Stimulated activated CD8-positive, alpha-beta memory T cell treated with anti-CD3 and anti-CD28 coated beads, Interleukin-12 subunit alpha, Interleukin-12 subunit beta, amount 100 ng/mL, for 24 hours (primary cell): ENCODE data around the gene GAREM1.
"Not testable (repeated sequence)": the region's sequence is repeated elsewhere in the genome, so short reads cannot be mapped to it uniquely, and the experiment has no call there.

ENCODE experiments used
- DNase-seq: peaks from one replicate; pipeline ENCODE4 v3.0.0-alpha.2; 2020; ENCODE audit errors: extremely low read depth

GAREM1 gene

GRCh38 chr18:32470714-32471633 lies at the start of gene GAREM1:
GAREM1 (minus strand) TSS chr18:32470882; CDS start chr18:32470428, 454 bp downstream.
- DNase-seq: peak; percentile 44

- DNase-seq: no peak
Measured at GRCh38 chr18:32511147-32511546, 40.5 kb upstream of the GAREM1 start.

- DNase-seq: no peak
Measured at GRCh38 chr18:32509111-32509510, 38.4 kb upstream of the GAREM1 start.

GRCh38 chr18:32507093-32507492 lies 36.4 kb upstream of the GAREM1 start:
- no peak for DNase-seq

GRCh38 chr18:32502014-32502413 lies 31.3 kb upstream of the GAREM1 start:
- DNase-seq: no peak

GRCh38 chr18:32501242-32501641 lies 30.6 kb upstream of the GAREM1 start:
- not testable (repeated sequence) for DNase-seq

- no peak for DNase-seq
Measured at GRCh38 chr18:32483002-32483401, 12.3 kb upstream of the GAREM1 start.

- DNase-seq: no peak
Measured at GRCh38 chr18:32482117-32482516, 11.4 kb upstream of the GAREM1 start.

- no peak for DNase-seq
Measured at GRCh38 chr18:32480581-32480980, 9.9 kb upstream of the GAREM1 start.

- DNase-seq: no peak
Measured at GRCh38 chr18:32478807-32479206, 8.1 kb upstream of the GAREM1 start.

- DNase-seq: no peak
Measured at GRCh38 chr18:32478317-32478716, 7.6 kb upstream of the GAREM1 start.

GRCh38 chr18:32476106-32476505 lies 5.4 kb upstream of the GAREM1 start:
- DNase-seq: no peak

GRCh38 chr18:32475069-32475468 lies 4.4 kb upstream of the GAREM1 start:
- DNase-seq: not testable (repeated sequence)

GRCh38 chr18:32473325-32473724 lies 2.6 kb upstream of the GAREM1 start:
- DNase-seq: no peak

- DNase-seq: no peak
Measured at GRCh38 chr18:32472841-32473240, 2.2 kb upstream of the GAREM1 start.

GRCh38 chr18:32470460-32470713 lies 295 bp downstream of the GAREM1 start:
- no peak for DNase-seq

- no peak for DNase-seq
Measured at GRCh38 chr18:32469691-32470459, 807 bp downstream of the GAREM1 start.

- DNase-seq: no peak
Measured at GRCh38 chr18:32469190-32469651, 1.5 kb downstream of the GAREM1 start.

GRCh38 chr18:32468147-32468845 lies 2.4 kb downstream of the GAREM1 start:
- DNase-seq: no peak

GRCh38 chr18:32461709-32462272 lies 8.9 kb downstream of the GAREM1 start:
- no peak for DNase-seq

- DNase-seq: no peak
Measured at GRCh38 chr18:32460171-32460731, 10.4 kb downstream of the GAREM1 start.
